K562 (cell line): ENCODE measurements around the gene HLA-DMB. TPM values are rescaled to one million over a fixed set of nuclear protein-coding genes. Genes with fewer than 3 reads are reported as not detected.

Source experiments
- BMI1 ChIP-seq: fragments of 150-350 bp; IDR thresholded peaks from 2 replicates; pipeline ENCODE4 v1.6.1; 2014; ENCODE audit warnings: low read length
- CLOCK ChIP-seq: fragments of 250-450 bp; sonication (Bioruptor Pico); IDR thresholded peaks from 2 replicates; pipeline ENCODE4 v1.4.0; 2020; ENCODE audit warnings: mild to moderate bottlenecking, moderate library complexity, borderline replicate concordance
- FUS ChIP-seq: fragments of 200-400 bp; formaldehyde crosslinking; optimal IDR thresholded peaks from 2 replicates; pipeline ENCODE3; 2017; ENCODE audit warnings: low read depth, low read length
- GABPB2 ChIP-seq: fragments of 250-450 bp; sonication (Bioruptor Pico); conservative IDR thresholded peaks from 2 replicates; pipeline ENCODE4 v1.5.1; 2021; ENCODE audit warnings: mild to moderate bottlenecking
- HDGF ChIP-seq: fragments of 450-650 bp; IDR thresholded peaks from 2 replicates; pipeline ENCODE4 v1.6.1; 2016
- MAFF ChIP-seq: IDR thresholded peaks from 2 replicates; pipeline ENCODE4 v1.6.1; 2012; ENCODE audit warnings: low read length, improper control_type of control experiment
- NRF1 ChIP-seq, 2 experiments: fragments of 450-650 bp; IDR thresholded peaks in 1 of 2; conservative IDR thresholded peaks in 1 of 2; 2 replicates each; pipeline ENCODE4 v1.6.1; 2014; ENCODE audit warnings: mild to moderate bottlenecking in 2 of 2
- PHTF2 ChIP-seq: fragments of 250-450 bp; sonication (Bioruptor Pico); IDR thresholded peaks from 2 replicates; pipeline ENCODE4 v1.5.0; 2021; ENCODE audit warnings: mild to moderate bottlenecking
- PURB ChIP-seq: sonication (generic); formaldehyde crosslinking; IDR thresholded peaks from 2 replicates; pipeline ENCODE4 v1.9.0; 2021; ENCODE audit warnings: low read depth, mild to moderate bottlenecking, missing genetic modification reagents
- RCOR1 ChIP-seq, 2 experiments: IDR thresholded peaks; 2 replicates each; pipeline ENCODE4 v1.6.1; 2012; ENCODE audit warnings: low read depth in 2 of 2, low read length in 2 of 2, borderline replicate concordance in 1 of 2, improper control_type of control experiment in 1 of 2
- RERE ChIP-seq: sonication (generic); formaldehyde crosslinking; IDR thresholded peaks from 2 replicates; pipeline ENCODE4 v1.8.0; 2023; ENCODE audit warnings: missing genetic modification reagents, mild to moderate bottlenecking, borderline replicate concordance
- SMAD1 ChIP-seq: fragments of 150-350 bp; IDR thresholded peaks from 2 replicates; pipeline ENCODE4 v1.6.1; 2014; ENCODE audit warnings: low read length, low read depth; ENCODE audit not compliant: partially characterized antibody
- SMARCA5 ChIP-seq: fragments of 450-650 bp; IDR thresholded peaks from 2 replicates; pipeline ENCODE4 v1.6.1; 2016
- SMARCC2 ChIP-seq: fragments of 450-650 bp; IDR thresholded peaks from 2 replicates; pipeline ENCODE4 v1.6.1; 2017; ENCODE audit warnings: antibody characterized with exemption, moderate library complexity, mild to moderate bottlenecking, low read depth
- TAF1 ChIP-seq: IDR thresholded peaks from 2 replicates; pipeline ENCODE4 v1.6.1; 2011; ENCODE audit warnings: mild to moderate bottlenecking, low read length, moderate library complexity; ENCODE audit not compliant: insufficient read depth, control insufficient read depth, severe bottlenecking; ENCODE audit errors: extremely low read depth
- TCF3 ChIP-seq: sonication (generic); formaldehyde crosslinking; IDR thresholded peaks from 2 replicates; pipeline ENCODE4 v1.4.0; 2020; ENCODE audit warnings: mild to moderate bottlenecking, missing genetic modification reagents
- ZNF124 ChIP-seq: sonication (generic); formaldehyde crosslinking; IDR thresholded peaks from 2 replicates; pipeline ENCODE4 v1.8.1; 2022; ENCODE audit warnings: missing genetic modification reagents
- polyA plus RNA-seq, 8 experiments: library from polyadenylated mRNA; depleted of rRNA in 4 of 8; stranded (reverse) in 5 of 8; unstranded in 3 of 8; fragments of >200 nt; fragmentation: Nextera tagmentation in 2 of 8; fragmentation: Illumina TruSeq in 1 of 8; extraction: Ambion mirVana in 2 of 8; extraction: Trizol in 1 of 8; gene quantifications; 2 replicates each; pipeline versions ENCODE4 v1.2.1 to v1.2.3, GENCODE V29; 2011 to 2014; ENCODE audit warnings: inconsistent platforms in 1 of 8, missing spikeins in 1 of 8
- total RNA-seq, 7 experiments: library from RNA; depleted of rRNA in 6 of 7; stranded (reverse); fragments of >200 nt in 6 of 7; fragmentation: Illumina TruSeq in 2 of 7; extraction: Trizol in 2 of 7; gene quantifications; 2 replicates each; pipeline versions ENCODE4 v1.2.1 to v1.2.3, GENCODE V29; 2011 to 2021; ENCODE audit warnings: low replicate concordance in 1 of 7
- TF ChIP-seq, protein P1 (sequence below): IDR thresholded peaks from 2 replicates; pipeline ENCODE4 v1.6.1; 2012; ENCODE audit warnings: low read depth, low read length, improper control_type of control experiment, borderline replicate concordance

Gene HLA-DMB
- total and polyA plus RNA-seq, 9 of the 15 experiments (the other 6 are each of a cell fraction or from before 2014, with no cell fraction given), result 0.38 TPM; not detected in 8

GRCh38 chr6:32968093-32968866 is 27.5 kb upstream of the HLA-DMB start, which contains the start of gene BRD2 (continued):
- TF ChIP-seq NRF1 (conservative IDR thresholded peaks at IDR 0.05 in 1 of 2, IDR thresholded peaks at IDR 0.05 in 1 of 2) (peak; percentile 100), CLOCK (CRISPR knock-in tag) (no peak), SMARCA5 (no peak), PURB (CRISPR knock-in tag) (no peak), TAF1 (peak; percentile 62), GABPB2 (CRISPR knock-in tag) (no peak), MAFF (no peak), TCF3 (peak; percentile 70), PHTF2 (CRISPR knock-in tag) (no peak), BMI1 (no peak), RCOR1 (IDR thresholded peaks at IDR 0.05; ENCODE audit: borderline replicate concordance in 1 of 2, low read depth in 2 of 2, low read length in 2 of 2) (peak in 1 of 2 experiments; percentile 59; a peak in 1 of 4 replicates), FUS (no peak), SMARCC2 (peak; percentile 38; the same call in 1 of the 2 replicates), ZNF124 (CRISPR knock-in tag) (no peak), HDGF (no peak), RERE (no peak), SMAD1 (peak; percentile 72)
- TF ChIP-seq, protein P1, sequence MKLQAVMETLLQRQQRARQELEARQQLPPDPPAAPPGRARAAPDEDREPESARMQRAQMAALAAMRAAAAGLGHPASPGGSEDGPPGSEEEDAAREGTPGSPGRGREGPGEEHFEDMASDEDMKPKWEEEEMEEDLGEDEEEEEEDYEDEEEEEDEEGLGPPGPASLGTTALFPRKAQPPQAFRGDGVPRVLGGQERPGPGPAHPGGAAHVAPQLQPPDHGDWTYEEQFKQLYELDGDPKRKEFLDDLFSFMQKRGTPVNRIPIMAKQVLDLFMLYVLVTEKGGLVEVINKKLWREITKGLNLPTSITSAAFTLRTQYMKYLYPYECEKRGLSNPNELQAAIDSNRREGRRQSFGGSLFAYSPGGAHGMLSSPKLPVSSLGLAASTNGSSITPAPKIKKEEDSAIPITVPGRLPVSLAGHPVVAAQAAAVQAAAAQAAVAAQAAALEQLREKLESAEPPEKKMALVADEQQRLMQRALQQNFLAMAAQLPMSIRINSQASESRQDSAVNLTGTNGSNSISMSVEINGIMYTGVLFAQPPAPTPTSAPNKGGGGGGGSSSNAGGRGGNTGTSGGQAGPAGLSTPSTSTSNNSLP, result no peak
